ENCODE data around the gene UGCG. TPM values are rescaled to one million over a fixed set of nuclear protein-coding genes. Genes with fewer than 3 reads are reported as not detected.

Gene UGCG
- total and polyA plus RNA-seq, 9 of the 15 experiments (the other 6 are each of a cell fraction or from before 2014, with no cell fraction given): 20.0 to 40.3 (median 29.2) TPM

DNA sequence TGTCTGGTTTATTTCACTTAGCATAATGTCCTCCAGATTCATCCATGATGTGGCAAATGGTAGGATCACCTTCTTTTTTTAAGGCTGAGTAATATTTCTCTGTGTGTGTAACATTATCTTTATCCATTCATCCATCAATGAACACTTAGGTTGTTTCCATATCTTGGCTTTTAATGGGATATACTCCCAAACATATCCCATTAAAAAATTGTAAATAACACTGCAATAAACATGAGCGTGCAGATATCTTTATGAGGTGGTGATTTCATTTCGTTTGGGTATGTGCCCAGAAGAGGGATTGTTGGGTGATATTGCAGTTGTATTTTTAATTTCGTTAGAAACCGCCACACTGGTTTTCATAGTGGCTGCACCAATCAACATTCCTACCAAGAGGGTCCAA is 36.2 kb upstream of the UGCG start:
- no peak for ATAC-seq
- Histone ChIP-seq H3K36me3 (ENCODE audit: control insufficient read depth, insufficient read depth, low read length) (no peaks in the 10 kb centered on the region), H3K27me3 (ENCODE audit: control insufficient read depth in 2 of 2, insufficient read depth in 2 of 2, low read length in 2 of 2) (no peaks in the 10 kb centered on the region; a peak in 1 of 5 replicates), H3K79me2 (ENCODE audit: control insufficient read depth, insufficient read depth, low read length) (no peaks in the 10 kb centered on the region), H3K9me1 (ENCODE audit: control insufficient read depth, insufficient read depth, low read length) (no peaks in the 10 kb centered on the region), H3K9me3 (replicated peaks; ENCODE audit: control insufficient read depth, insufficient read depth, low read depth, low read length) (no peaks in the 10 kb centered on the region), H3K9ac (ENCODE audit: insufficient read depth in 1 of 2, low read depth in 2 of 2, low read length in 2 of 2) (no peak overlapping the region), H3K27ac (ENCODE audit: extremely low read depth, low read depth, low read length) (no peak overlapping the region), H3K4me3 (no peak overlapping the region), H3K4me2 (ENCODE audit: insufficient read depth, low read length) (no peak overlapping the region), H2AFZ (ENCODE audit: low read depth, low read length) (no peak overlapping the region), H3K4me1 (replicated peaks in 1 of 2; ENCODE audit: control insufficient read depth in 2 of 2, insufficient read depth in 2 of 2, low read length in 2 of 2) (no peaks in the 10 kb centered on the region), H4K20me1 (replicated peaks; ENCODE audit: control insufficient read depth, insufficient read depth, low read length) (no peaks in the 10 kb centered on the region)
- in situ Hi-C loops (cut with MboI): no loop called here
- TF ChIP-seq ASH1L (IDR thresholded peaks at IDR 0.05; ENCODE audit: borderline replicate concordance, low read depth, partially characterized antibody) (no peak), CBX8 (IDR thresholded peaks at IDR 0.05; ENCODE audit: borderline replicate concordance, extremely low read depth, low read depth, low read length, poor library complexity, severe bottlenecking) (no peak), NCOR1 (IDR thresholded peaks at IDR 0.05) (no peak), MEF2D (tag; conservative IDR thresholded peaks at IDR 0.05; ENCODE audit: low read depth) (no peak)
- intact Hi-C loops (cut with micrococcal nuclease): no loop called here
- no TSS peak for BruUV-seq (replicated peaks)
- no peak for FAIRE-seq
- ChIA-PET POLR2A (no interaction called here), CTCF (ENCODE audit: low intra/inter-chr PET ratio) (no interaction called here)
- 34% methylated on average over 4 of the region's 4 CpGs for WGBS (ENCODE audit: insufficient coverage, low coverage, missing lambda C conversion rate)
- DNase-seq (ENCODE audit: extremely low read depth in 1 of 4, low spot score in 3 of 4): no peak

- in situ Hi-C loops (cut with MboI): no loop called here
Measured at GRCh38 chr9:111863636-111864035, 33.0 kb upstream of the UGCG start.

More at GRCh38 chr9:111863636-111864035, 33.0 kb upstream of the UGCG start:
- no peak for DNase-seq (ENCODE audit: extremely low read depth in 1 of 4, low spot score in 3 of 4)
- ATAC-seq: no peak
- Histone ChIP-seq H3K9me1 (ENCODE audit: control insufficient read depth, insufficient read depth, low read length) (no peaks in the 10 kb centered on the region), H3K4me3 (no peak overlapping the region), H3K4me2 (ENCODE audit: insufficient read depth, low read length) (no peak overlapping the region), H3K79me2 (ENCODE audit: control insufficient read depth, insufficient read depth, low read length) (no peaks in the 10 kb centered on the region), H3K9me3 (replicated peaks; ENCODE audit: control insufficient read depth, insufficient read depth, low read depth, low read length) (no peaks in the 10 kb centered on the region), H3K9ac (ENCODE audit: insufficient read depth in 1 of 2, low read depth in 2 of 2, low read length in 2 of 2) (no peak overlapping the region), H4K20me1 (replicated peaks; ENCODE audit: control insufficient read depth, insufficient read depth, low read length) (no peaks in the 10 kb centered on the region), H2AFZ (ENCODE audit: low read depth, low read length) (peak overlapping the region; percentile 23; the same call in 1 of the 2 replicates), H3K27me3 (ENCODE audit: control insufficient read depth in 2 of 2, insufficient read depth in 2 of 2, low read length in 2 of 2) (no peaks in the 10 kb centered on the region; a peak in 1 of 5 replicates), H3K4me1 (replicated peaks in 1 of 2; ENCODE audit: control insufficient read depth in 2 of 2, insufficient read depth in 2 of 2, low read length in 2 of 2) (peaks cover 0 to 2% of the 10 kb centered on the region in 2 experiments; a peak in 1 of 5 replicates), H3K27ac (ENCODE audit: extremely low read depth, low read depth, low read length) (no peak overlapping the region), H3K36me3 (ENCODE audit: control insufficient read depth, insufficient read depth, low read length) (no peaks in the 10 kb centered on the region)
- no TSS peak for BruUV-seq (replicated peaks)
- CTCF ChIA-PET (ENCODE audit: low intra/inter-chr PET ratio): no interaction called here
- WGBS (ENCODE audit: insufficient coverage, low coverage, missing lambda C conversion rate): 31% methylated on average over 3 of the region's 3 CpGs
- TF ChIP-seq MBD2 (IDR thresholded peaks at IDR 0.05; ENCODE audit: borderline replicate concordance, low read depth) (no peak), NUFIP1 (IDR thresholded peaks at IDR 0.05; ENCODE audit: partially characterized antibody) (no peak), HDAC8 (tag; IDR thresholded peaks at IDR 0.05) (no peak), CBX3 (IDR thresholded peaks at IDR 0.05; ENCODE audit: borderline replicate concordance in 1 of 2, low read length in 2 of 2) (no peak), POLR3A (IDR thresholded peaks at IDR 0.05; ENCODE audit: borderline replicate concordance, extremely low read depth, insufficient read depth, insufficient read length) (no peak), FUS (optimal IDR thresholded peaks at IDR 0.05; ENCODE audit: low read depth, low read length) (no peak), SLC30A9 (CRISPR knock-in tag; IDR thresholded peaks at IDR 0.05) (no peak)
- intact Hi-C loops (cut with micrococcal nuclease): no loop called here
- POLR2A ChIA-PET: interaction anchor here (0.6 kb wide), 1 partner anchor 146 kb away, joined by 3 read pairs; no protein-coding TSS in a partner anchor
- FAIRE-seq: no peak
